Psoas muscle (tissue), 8 donors: ENCODE data around the gene JAG1. TPM values are rescaled to one million over a fixed set of nuclear protein-coding genes. Genes with fewer than 3 reads are reported as not detected.

Source experiments
- ATAC-seq, 4 donors: fragments of 200-7000 bp; cut with Tn5 transposase; one replicate each; pipeline ENCODE4 v1.9.1; 2020; ENCODE audit warnings: moderate library complexity in 3 of 4, mild to moderate bottlenecking in 2 of 4
- DNase-seq, 2 donors: peaks; one replicate each; pipeline ENCODE4 v3.0.0-alpha.2; 2020
- H3K27ac ChIP-seq: fragments of 200-600 bp; one replicate; pipeline ENCODE4 v1.8.0; 2022
- H3K27me3 ChIP-seq, 3 donors: fragments of 200-600 bp in 1 of 3; one replicate each; pipeline versions ENCODE4 v1.6.1 to v1.8.0; 2013 to 2022; ENCODE audit warnings: low read length in 2 of 3, mild to moderate bottlenecking in 2 of 3, moderate library complexity in 1 of 3; ENCODE audit not compliant: insufficient read depth in 3 of 3
- H3K36me3 ChIP-seq, 2 donors: fragments of 200-600 bp in 1 of 2; one replicate each; pipeline versions ENCODE4 v1.6.1 to v1.8.0; 2013 to 2022; ENCODE audit warnings: low read depth in 1 of 2, mild to moderate bottlenecking in 1 of 2, moderate library complexity in 1 of 2; ENCODE audit not compliant: insufficient read depth in 1 of 2
- H3K4me1 ChIP-seq: fragments of 200-600 bp; one replicate; pipeline ENCODE4 v1.8.0; 2022
- H3K4me3 ChIP-seq: fragments of 200-600 bp; one replicate; pipeline ENCODE4 v1.8.0; 2022; ENCODE audit warnings: mild to moderate bottlenecking
- H3K9me3 ChIP-seq: fragments of 200-600 bp; one replicate; pipeline ENCODE4 v1.8.0; 2022
- WGBS, 3 donors: extraction: QIAGEN DNeasy Blood & Tissue Kit; methylation state at CpG; one replicate each; pipeline versions ENCODE4 v1.1.6 to v1.1.7; 2013; 5-methylcytosine and 5-hydroxymethylcytosine counted together
- intact Hi-C, 2 donors: fragments of 100-400 bp; cut with DNase I; formaldehyde crosslinking; loops; one replicate each; pipeline versions ENCODE4 v1.11.0 to v1.14.2; 2022
- polyA plus RNA-seq, 3 donors: library from polyadenylated mRNA; stranded (reverse); fragments of 200-250 nt; gene quantifications; one replicate each; pipeline ENCODE4 v1.2.3, GENCODE V29; 2013
- total RNA-seq, 4 donors: library from RNA; stranded (reverse); fragmentation: NEBNext Ultra II Directional in 2 of 4; extraction: Animal tissue kit (Norgen Biotek cat#: 25700) in 2 of 4; gene quantifications; one replicate each; pipeline versions ENCODE4 v1.2.1 to v1.2.4, GENCODE V29; 2021 to 2023
- TF ChIP-seq, protein P1 (sequence below): fragments of 200-600 bp; IDR thresholded peaks from one replicate; pipeline ENCODE4 v1.8.0; 2022; ENCODE audit warnings: antibody characterized with exemption
- donor health status: healthy with polysubstance abuse.
- donor health status: DM: no; HTN: no; CAD: no; lungs with moderate emphysema.
- donor health status: Bipolar disorder and iron deficiency.
- donor health status: healthy.
- donor health status: DM: yes; HTN: yes; CAD: no.
- donor health status: DM: no; HTN: no; CAD: no.
- donor health status: DM: no; HTN: no; CAD: no.
- donor health status: DM: yes; HTN: yes; CAD: no.

Gene JAG1
- total and polyA plus RNA-seq, 7 donors = 5.4 to 35.4 (median 10.4) TPM

DNA sequence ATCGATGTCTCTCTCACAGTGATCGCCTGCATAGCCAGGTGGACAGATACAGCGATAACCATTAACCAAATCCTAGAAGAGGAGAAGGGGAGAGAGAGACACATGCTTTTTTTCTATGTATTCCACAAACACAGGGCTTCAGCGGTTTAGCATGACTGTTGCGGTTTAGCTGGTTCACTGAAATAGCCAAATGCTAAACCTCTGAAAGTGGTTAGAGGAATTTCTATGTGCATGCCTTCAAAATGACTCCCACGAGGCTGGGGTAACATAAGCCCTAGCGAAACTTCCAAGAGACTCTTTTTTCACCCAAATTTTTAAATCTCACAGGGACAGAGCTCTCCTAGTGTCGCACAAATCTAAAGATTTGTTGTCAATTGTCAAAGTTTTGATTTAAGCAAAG, 25.1 kb downstream of the JAG1 start:
- H3K27ac ChIP-seq = no peak overlapping the region
- H3K27me3 ChIP-seq = no peaks in the 10 kb centered on the region
- H3K36me3 ChIP-seq = peaks cover 3 to 88% of the 10 kb centered on the region in 2 donors
- TF ChIP-seq, protein P1, sequence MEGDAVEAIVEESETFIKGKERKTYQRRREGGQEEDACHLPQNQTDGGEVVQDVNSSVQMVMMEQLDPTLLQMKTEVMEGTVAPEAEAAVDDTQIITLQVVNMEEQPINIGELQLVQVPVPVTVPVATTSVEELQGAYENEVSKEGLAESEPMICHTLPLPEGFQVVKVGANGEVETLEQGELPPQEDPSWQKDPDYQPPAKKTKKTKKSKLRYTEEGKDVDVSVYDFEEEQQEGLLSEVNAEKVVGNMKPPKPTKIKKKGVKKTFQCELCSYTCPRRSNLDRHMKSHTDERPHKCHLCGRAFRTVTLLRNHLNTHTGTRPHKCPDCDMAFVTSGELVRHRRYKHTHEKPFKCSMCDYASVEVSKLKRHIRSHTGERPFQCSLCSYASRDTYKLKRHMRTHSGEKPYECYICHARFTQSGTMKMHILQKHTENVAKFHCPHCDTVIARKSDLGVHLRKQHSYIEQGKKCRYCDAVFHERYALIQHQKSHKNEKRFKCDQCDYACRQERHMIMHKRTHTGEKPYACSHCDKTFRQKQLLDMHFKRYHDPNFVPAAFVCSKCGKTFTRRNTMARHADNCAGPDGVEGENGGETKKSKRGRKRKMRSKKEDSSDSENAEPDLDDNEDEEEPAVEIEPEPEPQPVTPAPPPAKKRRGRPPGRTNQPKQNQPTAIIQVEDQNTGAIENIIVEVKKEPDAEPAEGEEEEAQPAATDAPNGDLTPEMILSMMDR = no peak
- no peaks in the 10 kb centered on the region for H3K9me3 ChIP-seq
- DNase-seq = no peak
- WGBS, 3 donors = 79 to 84% (median 79%) methylated on average over 8 of the region's 8 CpGs
- H3K4me1 ChIP-seq = peaks cover 10% of the 10 kb centered on the region
- no peak overlapping the region for H3K4me3 ChIP-seq
- ATAC-seq = no peak
- intact Hi-C loops = no loop called here

- DNase-seq (no peak), ATAC-seq (no peak)
- Histone ChIP-seq H3K4me1 (peaks cover 7% of the 10 kb centered on the region), H3K36me3 (peaks cover 3 to 96% of the 10 kb centered on the region in 2 donors), H3K27me3 (no peaks in the 10 kb centered on the region), H3K4me3 (no peak overlapping the region), H3K9me3 (no peaks in the 10 kb centered on the region), H3K27ac (no peak overlapping the region)
- intact Hi-C loops = no loop called here
- 69 to 81% (median 78%) methylated on average over 11 of the region's 11 CpGs for WGBS, 3 donors
- TF ChIP-seq, protein P1 = no peak
Measured at GRCh38 chr20:10647909-10648308, 25.9 kb downstream of the JAG1 start.

DNA sequence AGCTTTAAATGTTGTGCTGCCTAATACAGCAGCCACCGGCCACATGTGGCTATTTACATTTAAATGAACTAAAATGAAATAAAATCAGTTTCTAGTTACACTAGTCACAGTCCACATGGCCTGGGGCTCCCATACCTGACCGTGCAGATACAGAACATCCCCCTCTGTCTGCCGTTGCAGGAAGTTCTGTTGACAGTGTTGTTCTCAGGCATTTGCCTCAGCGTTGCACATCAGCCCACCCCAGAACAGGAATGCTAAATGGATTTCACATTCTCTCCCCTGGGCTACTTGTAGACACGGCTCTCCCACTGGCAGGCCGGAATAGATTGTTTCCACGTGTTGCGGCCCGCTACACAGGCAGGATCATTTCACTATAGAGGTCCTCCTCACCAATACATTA, 26.3 kb downstream of the JAG1 start:
- Histone ChIP-seq H3K4me3 (no peak overlapping the region), H3K36me3 (peaks cover 3 to 96% of the 10 kb centered on the region in 2 donors), H3K27me3 (no peaks in the 10 kb centered on the region), H3K9me3 (no peaks in the 10 kb centered on the region), H3K4me1 (peaks cover 6% of the 10 kb centered on the region), H3K27ac (no peak overlapping the region)
- ATAC-seq (no peak), DNase-seq (no peak)
- 67 to 73% (median 73%) methylated on average over 9 of the region's 9 CpGs for WGBS, 3 donors
- intact Hi-C loops = no loop called here
- TF ChIP-seq, protein P1 = peak; percentile 15

GRCh38 chr20:10646886-10647420, 26.8 kb downstream of the JAG1 start:
- ATAC-seq (no peak), DNase-seq (no peak)
- 89 to 91% (median 91%) methylated on average over 9 of the region's 9 CpGs for WGBS, 3 donors
- Histone ChIP-seq H3K27ac (no peak overlapping the region), H3K4me1 (peaks cover 6% of the 10 kb centered on the region), H3K27me3 (no peaks in the 10 kb centered on the region), H3K36me3 (peaks cover 3 to 96% of the 10 kb centered on the region in 2 donors), H3K9me3 (no peaks in the 10 kb centered on the region), H3K4me3 (no peak overlapping the region)
- TF ChIP-seq, protein P1 = no peak
- intact Hi-C loops = no loop called here

DNA sequence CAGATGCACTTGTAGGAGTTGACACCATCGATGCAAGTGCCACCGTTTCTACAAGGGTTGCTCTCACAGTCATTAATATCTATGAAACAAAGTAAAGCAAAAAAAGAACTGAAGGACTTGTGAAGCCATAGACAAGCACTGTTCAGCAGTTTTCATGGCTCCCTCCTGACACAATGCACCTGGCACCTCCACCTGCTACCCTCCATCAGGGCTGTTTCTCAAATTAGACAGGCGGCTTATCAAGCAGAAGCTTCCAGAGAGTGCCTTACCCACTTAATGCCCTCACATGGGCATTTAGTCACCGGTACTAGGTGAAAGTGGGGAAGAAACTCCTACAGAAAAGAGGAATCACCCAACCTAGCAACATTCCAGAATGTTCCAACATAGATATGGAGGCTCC, 27.8 kb downstream of the JAG1 start:
- Histone ChIP-seq H3K27me3 (no peaks in the 10 kb centered on the region), H3K4me1 (peaks cover 6% of the 10 kb centered on the region), H3K4me3 (no peak overlapping the region), H3K36me3 (peaks cover 3 to 100% of the 10 kb centered on the region in 2 donors), H3K27ac (no peak overlapping the region), H3K9me3 (no peaks in the 10 kb centered on the region)
- intact Hi-C loops = no loop called here
- TF ChIP-seq, protein P1 = no peak
- WGBS, 3 donors = 55 to 67% (median 59%) methylated on average over 4 of the region's 4 CpGs
- no peak for DNase-seq
- ATAC-seq = no peak
